HepG2 (cell line): ENCODE data around the gene FGF23. TPM values are rescaled to one million over a fixed set of nuclear protein-coding genes. Genes with fewer than 3 reads are reported as not detected.

Source experiments
- ATAC-seq: fragments of 200-7000 bp; cut with Tn5 transposase; 3 replicates; pipeline ENCODE4 v1.9.1; 2020; ENCODE audit warnings: mild to moderate bottlenecking, moderate library complexity
- BruUV-seq: library from RNA; stranded (reverse); fragments of 400-500 nt; replicated peaks from 2 replicates; lab custom pipeline; 2021; lab: Mats Ljungman, UMichigan
- CTCF ChIA-PET: fragments of 300-600 bp; formaldehyde crosslinking; extraction: SDS; loops from one replicate; lab custom pipeline; 2021; ENCODE audit warnings: low total read pairs, inconsistent platforms, low intra/inter-chr PET ratio; lab: Yijun Ruan, JAX
- POLR2A ChIA-PET: fragments of 350-600 bp; sonication (Branson Sonifier 250); formaldehyde crosslinking; loops from one replicate; lab custom pipeline; 2020; ENCODE audit warnings: antibody characterized with exemption, inconsistent platforms; lab: Yijun Ruan, JAX
- DNase-seq: peaks from one replicate; pipeline ENCODE4 v3.0.0-alpha.2; 2015; ENCODE audit warnings: low spot score
- FAIRE-seq: peaks from 3 replicates; lab custom pipeline; 2011; peaks lifted over from hg19 to GRCh38; lab: Jason Lieb, UNC
- H2AFZ ChIP-seq: one replicate; pipeline ENCODE4 v1.6.1; 2011; ENCODE audit warnings: low read length, inconsistent platforms
- H3K27ac ChIP-seq: fragments of 300-600 bp; 3 replicates; pipeline ENCODE4 v1.8.0; 2011; ENCODE audit warnings: mixed run types, mild to moderate bottlenecking, mixed read lengths, low read length, inconsistent platforms; ENCODE audit not compliant: insufficient read depth; ENCODE audit errors: extremely low read length
- H3K27me3 ChIP-seq, 2 experiments: fragments of 200-600 bp in 1 of 2; 2 replicates in 1 of 2; 3 replicates in 1 of 2; pipeline versions ENCODE4 v1.6.0 to v1.8.0; 2011; ENCODE audit warnings: low read length in 2 of 2, mild to moderate bottlenecking in 2 of 2, moderate library complexity in 2 of 2, inconsistent platforms in 1 of 2; ENCODE audit not compliant: insufficient read depth in 2 of 2, control insufficient read depth in 1 of 2
- H3K36me3 ChIP-seq, 2 experiments: fragments of 200-600 bp in 1 of 2; replicated peaks in 1 of 2; 2 replicates in 1 of 2; 3 replicates in 1 of 2; pipeline versions ENCODE4 v1.5.1 to v1.8.0; 2011; ENCODE audit warnings: low read length in 2 of 2, inconsistent platforms in 1 of 2; ENCODE audit not compliant: insufficient read depth in 2 of 2, control insufficient read depth in 1 of 2
- H3K4me1 ChIP-seq: 2 replicates; pipeline ENCODE4 v1.5.1; 2012; ENCODE audit warnings: low read length, inconsistent platforms; ENCODE audit not compliant: insufficient read depth
- H3K4me2 ChIP-seq: 2 replicates; pipeline ENCODE4 v1.6.0; 2011; ENCODE audit warnings: low read depth, low read length, inconsistent platforms
- H3K4me3 ChIP-seq, 3 experiments: fragments of 200-600 bp in 1 of 3; sonication (generic), shearing (Covaris generic) in 1 of 3; replicated peaks in 1 of 3; 2 replicates each; pipeline ENCODE4 v1.5.1; 2011 to 2016; ENCODE audit warnings: low read length in 3 of 3, inconsistent platforms in 2 of 3, low read depth in 2 of 3, mild to moderate bottlenecking in 2 of 3, control low read depth in 1 of 3, mixed read lengths in 1 of 3; ENCODE audit not compliant: insufficient read depth in 1 of 3
- H3K79me2 ChIP-seq: one replicate; pipeline ENCODE4 v1.6.1; 2011; ENCODE audit warnings: low read length, inconsistent platforms; ENCODE audit not compliant: insufficient read depth
- H3K9ac ChIP-seq: 2 replicates; pipeline ENCODE4 v1.6.0; 2011; ENCODE audit warnings: mild to moderate bottlenecking, low read depth, low read length, inconsistent platforms; ENCODE audit not compliant: insufficient read depth
- H3K9me3 ChIP-seq: 2 replicates; pipeline ENCODE4 v1.5.1; 2012; ENCODE audit warnings: mild to moderate bottlenecking, low read length
- H4K20me1 ChIP-seq: 2 replicates; pipeline ENCODE4 v1.6.0; 2011; ENCODE audit warnings: inconsistent platforms, mild to moderate bottlenecking, low read length, moderate library complexity; ENCODE audit not compliant: insufficient read depth
- FOXP4 ChIP-seq: sonication (generic); formaldehyde crosslinking; IDR thresholded peaks from 2 replicates; pipeline ENCODE4 v1.4.0; 2020; ENCODE audit warnings: missing genetic modification reagents
- JUND ChIP-seq: sonication (generic); formaldehyde crosslinking; IDR thresholded peaks from 2 replicates; pipeline ENCODE4 v1.8.0; 2022; ENCODE audit warnings: mild to moderate bottlenecking, missing genetic modification reagents
- NFIC ChIP-seq: IDR thresholded peaks from 2 replicates; pipeline ENCODE4 v1.6.1; 2012; ENCODE audit warnings: mild to moderate bottlenecking, low read length, inconsistent platforms
- REXO4 ChIP-seq: sonication (generic); formaldehyde crosslinking; IDR thresholded peaks from 2 replicates; pipeline ENCODE4 v1.8.0; 2022; ENCODE audit warnings: missing genetic modification reagents, mild to moderate bottlenecking, borderline replicate concordance
- ZNF260 ChIP-seq: sonication (generic); formaldehyde crosslinking; IDR thresholded peaks from 2 replicates; pipeline ENCODE4 v1.4.0; 2020; ENCODE audit warnings: missing genetic modification reagents, low read depth, mild to moderate bottlenecking, borderline replicate concordance
- ZNF772 ChIP-seq: sonication (generic); formaldehyde crosslinking; IDR thresholded peaks from 2 replicates; pipeline ENCODE4 v1.5.0; 2020; ENCODE audit warnings: mild to moderate bottlenecking, missing genetic modification reagents
- ZNF776 ChIP-seq: sonication (generic); formaldehyde crosslinking; IDR thresholded peaks from 2 replicates; pipeline ENCODE4 v1.4.0; 2020; ENCODE audit warnings: mild to moderate bottlenecking, missing genetic modification reagents
- ZSCAN30 ChIP-seq: sonication (generic); formaldehyde crosslinking; IDR thresholded peaks from 2 replicates; pipeline ENCODE4 v1.5.0; 2020; ENCODE audit warnings: mild to moderate bottlenecking, missing genetic modification reagents
- WGBS: methylation state at CpG from one replicate; pipeline ENCODE4 v1.1.6; 2017; ENCODE audit warnings: low lambda C conversion rate; 5-methylcytosine and 5-hydroxymethylcytosine counted together
- in situ Hi-C: cut with HindIII; loops from 2 replicates; pipeline ENCODE4 v1.10.0; 2017; ENCODE audit warnings: low pct_unique_long_range_greater_than_20kb; ENCODE audit not compliant: extremely low pct_ligation_motif_present
- intact Hi-C: fragments of 100-400 bp; cut with micrococcal nuclease; formaldehyde crosslinking; loops from one replicate; pipeline ENCODE4 v1.10.0; 2022; ENCODE audit not compliant: unreplicated experiment
- polyA plus RNA-seq, 8 experiments: library from polyadenylated mRNA; depleted of rRNA in 3 of 8; stranded (reverse) in 7 of 8; unstranded in 1 of 8; fragments of >200 nt; fragmentation: Illumina TruSeq in 4 of 8; extraction: Trizol in 4 of 8; gene quantifications; 2 replicates each; pipeline versions ENCODE4 v1.2.1 to v1.2.3, GENCODE V29; 2011 to 2016; ENCODE audit warnings: low read depth in 4 of 8, missing spikeins in 1 of 8, mixed read lengths in 1 of 8; ENCODE audit not compliant: insufficient read depth in 1 of 8
- total RNA-seq, 5 experiments: library from RNA; depleted of rRNA; stranded (reverse); fragments of >200 nt; fragmentation: Illumina TruSeq; extraction: Trizol; gene quantifications; 2 replicates each; pipeline ENCODE4 v1.2.3, GENCODE V29; 2016; ENCODE audit warnings: low read depth in 1 of 5
- TF ChIP-seq, protein P1 (sequence below): sonication (generic); formaldehyde crosslinking; IDR thresholded peaks from 2 replicates; pipeline ENCODE4 v1.4.0; 2020; ENCODE audit warnings: missing genetic modification reagents
- TF ChIP-seq, protein P2 (sequence below): sonication (generic); formaldehyde crosslinking; IDR thresholded peaks from 2 replicates; pipeline ENCODE4 v1.4.0; 2020; ENCODE audit warnings: missing genetic modification reagents
- TF ChIP-seq, protein P3 (sequence below): sonication (generic); formaldehyde crosslinking; IDR thresholded peaks from 2 replicates; pipeline ENCODE4 v1.4.0; 2020; ENCODE audit warnings: missing genetic modification reagents
- TF ChIP-seq, protein P4 (sequence below), 2 experiments: fragments of 450-650 bp in 1 of 2; sonication (generic) in 1 of 2; formaldehyde crosslinking; IDR thresholded peaks; 2 replicates each; pipeline versions ENCODE4 v1.5.0 to v1.8.0; 2020 to 2022; ENCODE audit warnings: mild to moderate bottlenecking in 1 of 2, missing genetic modification reagents in 1 of 2

Gene FGF23
- total and polyA plus RNA-seq, 2 of the 13 experiments (the other 11 are each of a cell fraction or from before 2014, with no cell fraction given), result not detected

DNA sequence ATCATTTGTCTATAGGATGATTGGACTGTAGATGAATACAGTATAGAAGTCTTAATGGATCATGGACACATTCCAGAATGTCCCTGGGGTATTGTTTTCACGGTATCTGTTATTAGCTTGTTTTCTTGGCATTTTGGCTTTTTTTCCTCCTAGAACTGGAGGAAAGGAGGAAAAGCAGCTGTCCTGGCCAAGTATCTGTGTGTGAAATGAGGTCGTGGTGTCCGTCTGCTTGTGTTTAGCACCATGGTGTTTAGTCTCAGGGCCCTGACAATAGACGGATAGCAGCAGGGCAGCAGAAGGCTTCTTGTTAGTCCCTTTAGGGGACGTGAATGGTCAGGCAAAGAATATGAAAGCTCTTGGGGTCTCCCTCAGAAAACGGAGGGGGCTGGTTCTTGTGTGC lies 44.9 kb upstream of the FGF23 start:
- Histone ChIP-seq H4K20me1 (no peaks in the 10 kb centered on the region), H3K9me3 (no peaks in the 10 kb centered on the region), H3K4me1 (no peaks in the 10 kb centered on the region), H3K79me2 (no peaks in the 10 kb centered on the region), H2AFZ (peak overlapping the region; percentile 15), H3K36me3 (no peaks in the 10 kb centered on the region), H3K4me3 (no peak overlapping the region), H3K27ac (no peak overlapping the region), H3K4me2 (no peak overlapping the region), H3K27me3 (peaks cover 0 to 36% of the 10 kb centered on the region in 2 experiments; a peak in 3 of 5 replicates), H3K9ac (no peak overlapping the region)
- intact Hi-C loops (no loop called here), in situ Hi-C loops (no loop called here)
- no peak for TF ChIP-seq JUND (CRISPR knock-in tag)
- TF ChIP-seq, protein P1, sequence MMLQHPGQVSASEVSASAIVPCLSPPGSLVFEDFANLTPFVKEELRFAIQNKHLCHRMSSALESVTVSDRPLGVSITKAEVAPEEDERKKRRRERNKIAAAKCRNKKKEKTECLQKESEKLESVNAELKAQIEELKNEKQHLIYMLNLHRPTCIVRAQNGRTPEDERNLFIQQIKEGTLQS, result no peak
- TF ChIP-seq ZNF772 (CRISPR knock-in tag), result no peak
- no peak for TF ChIP-seq ZNF776 (CRISPR knock-in tag)
- POLR2A ChIA-PET, result no interaction called here
- CTCF ChIA-PET, result no interaction called here
- no TSS peak for BruUV-seq
- ATAC-seq, result no peak
- WGBS, result 20% methylated on average over 6 of the region's 6 CpGs
- FAIRE-seq, result no peak
- DNase-seq, result no peak

DNA sequence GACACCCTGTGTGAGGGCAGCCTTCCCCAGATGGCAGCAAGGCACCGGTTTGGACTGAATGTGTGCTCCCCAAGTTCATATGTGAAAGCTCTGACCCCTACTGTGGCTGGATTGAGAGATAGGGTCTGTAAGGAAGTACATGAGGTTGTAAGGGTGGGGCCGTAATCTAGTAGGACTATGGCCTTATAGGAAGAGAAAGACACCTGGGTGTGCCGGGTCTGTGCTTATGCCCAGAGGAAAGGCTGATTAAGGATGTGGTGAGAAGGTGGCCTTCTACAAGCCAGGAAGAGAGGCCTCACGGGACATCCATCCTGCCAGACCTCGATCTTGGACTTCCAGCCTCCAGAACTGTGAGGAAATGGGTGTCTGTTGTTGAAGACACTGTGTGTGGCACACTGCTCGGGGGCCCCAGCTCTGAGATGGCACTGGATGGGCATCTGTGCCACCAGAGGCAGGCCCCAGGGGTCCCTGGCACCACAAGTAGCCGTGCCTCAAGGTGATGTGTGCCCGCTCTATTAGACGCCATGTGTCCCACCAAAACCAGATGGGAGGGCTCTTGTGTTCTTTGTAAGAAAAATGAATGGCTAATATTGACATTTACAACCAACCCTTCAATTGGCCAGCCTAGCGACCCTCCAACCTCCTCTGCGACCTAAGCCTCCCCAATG lies 44.1 kb upstream of the FGF23 start:
- in situ Hi-C loops, result no loop called here
- no peak for ATAC-seq
- TF ChIP-seq, protein P2, sequence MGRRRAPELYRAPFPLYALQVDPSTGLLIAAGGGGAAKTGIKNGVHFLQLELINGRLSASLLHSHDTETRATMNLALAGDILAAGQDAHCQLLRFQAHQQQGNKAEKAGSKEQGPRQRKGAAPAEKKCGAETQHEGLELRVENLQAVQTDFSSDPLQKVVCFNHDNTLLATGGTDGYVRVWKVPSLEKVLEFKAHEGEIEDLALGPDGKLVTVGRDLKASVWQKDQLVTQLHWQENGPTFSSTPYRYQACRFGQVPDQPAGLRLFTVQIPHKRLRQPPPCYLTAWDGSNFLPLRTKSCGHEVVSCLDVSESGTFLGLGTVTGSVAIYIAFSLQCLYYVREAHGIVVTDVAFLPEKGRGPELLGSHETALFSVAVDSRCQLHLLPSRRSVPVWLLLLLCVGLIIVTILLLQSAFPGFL, result no peak
- TF ChIP-seq, protein P3, sequence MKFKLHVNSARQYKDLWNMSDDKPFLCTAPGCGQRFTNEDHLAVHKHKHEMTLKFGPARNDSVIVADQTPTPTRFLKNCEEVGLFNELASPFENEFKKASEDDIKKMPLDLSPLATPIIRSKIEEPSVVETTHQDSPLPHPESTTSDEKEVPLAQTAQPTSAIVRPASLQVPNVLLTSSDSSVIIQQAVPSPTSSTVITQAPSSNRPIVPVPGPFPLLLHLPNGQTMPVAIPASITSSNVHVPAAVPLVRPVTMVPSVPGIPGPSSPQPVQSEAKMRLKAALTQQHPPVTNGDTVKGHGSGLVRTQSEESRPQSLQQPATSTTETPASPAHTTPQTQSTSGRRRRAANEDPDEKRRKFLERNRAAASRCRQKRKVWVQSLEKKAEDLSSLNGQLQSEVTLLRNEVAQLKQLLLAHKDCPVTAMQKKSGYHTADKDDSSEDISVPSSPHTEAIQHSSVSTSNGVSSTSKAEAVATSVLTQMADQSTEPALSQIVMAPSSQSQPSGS (CRISPR knock-in tag), result no peak
- no peak for TF ChIP-seq ZNF260 (CRISPR knock-in tag)
- TF ChIP-seq ZSCAN30 (CRISPR knock-in tag), result no peak
- TF ChIP-seq, protein P4, sequence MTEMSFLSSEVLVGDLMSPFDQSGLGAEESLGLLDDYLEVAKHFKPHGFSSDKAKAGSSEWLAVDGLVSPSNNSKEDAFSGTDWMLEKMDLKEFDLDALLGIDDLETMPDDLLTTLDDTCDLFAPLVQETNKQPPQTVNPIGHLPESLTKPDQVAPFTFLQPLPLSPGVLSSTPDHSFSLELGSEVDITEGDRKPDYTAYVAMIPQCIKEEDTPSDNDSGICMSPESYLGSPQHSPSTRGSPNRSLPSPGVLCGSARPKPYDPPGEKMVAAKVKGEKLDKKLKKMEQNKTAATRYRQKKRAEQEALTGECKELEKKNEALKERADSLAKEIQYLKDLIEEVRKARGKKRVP (CRISPR knock-in tag; IDR thresholded peaks at IDR 0.05), result no peak
- no peak for TF ChIP-seq FOXP4 (CRISPR knock-in tag)
- TF ChIP-seq REXO4 (CRISPR knock-in tag), result no peak
- no peak for TF ChIP-seq NFIC

More for the DNA sequence above, 44.1 kb upstream of the FGF23 start:
- Histone ChIP-seq H3K4me2 (no peak overlapping the region), H3K9me3 (no peaks in the 10 kb centered on the region), H3K79me2 (no peaks in the 10 kb centered on the region), H3K36me3 (no peaks in the 10 kb centered on the region), H2AFZ (no peak overlapping the region), H4K20me1 (no peaks in the 10 kb centered on the region), H3K4me3 (no peak overlapping the region), H3K9ac (no peak overlapping the region), H3K4me1 (no peaks in the 10 kb centered on the region), H3K27me3 (peaks cover 0 to 32% of the 10 kb centered on the region in 2 experiments; a peak in 3 of 5 replicates), H3K27ac (no peak overlapping the region)
- CTCF ChIA-PET, result interaction anchor here (4.6 kb wide), 1 partner anchor 102 kb away, joined by 37 read pairs; no protein-coding TSS in a partner anchor
- BruUV-seq, result no TSS peak
- DNase-seq (no peak), FAIRE-seq (no peak)
- 37% methylated on average over 11 of the region's 11 CpGs for WGBS
- intact Hi-C loops, result no loop called here
- POLR2A ChIA-PET, result no interaction called here
